A172 (cell line): ENCODE measurements around the gene ATP8A2. TPM values are rescaled to one million over a fixed set of nuclear protein-coding genes. Genes with fewer than 3 reads are reported as not detected.

ENCODE experiments used
- DNase-seq: peaks from one replicate; pipeline ENCODE4 v3.0.0-alpha.2; 2015; ENCODE audit warnings: low spot score
- total RNA-seq: library from RNA; depleted of rRNA; stranded (reverse); fragments of >200 nt; shearing (Covaris generic); gene quantifications from 2 replicates; pipeline ENCODE4 v1.2.3, GENCODE V29; 2014

ATP8A2 gene
- total RNA-seq, 1 experiment from 2014 or later: 1.1 TPM

DNA sequence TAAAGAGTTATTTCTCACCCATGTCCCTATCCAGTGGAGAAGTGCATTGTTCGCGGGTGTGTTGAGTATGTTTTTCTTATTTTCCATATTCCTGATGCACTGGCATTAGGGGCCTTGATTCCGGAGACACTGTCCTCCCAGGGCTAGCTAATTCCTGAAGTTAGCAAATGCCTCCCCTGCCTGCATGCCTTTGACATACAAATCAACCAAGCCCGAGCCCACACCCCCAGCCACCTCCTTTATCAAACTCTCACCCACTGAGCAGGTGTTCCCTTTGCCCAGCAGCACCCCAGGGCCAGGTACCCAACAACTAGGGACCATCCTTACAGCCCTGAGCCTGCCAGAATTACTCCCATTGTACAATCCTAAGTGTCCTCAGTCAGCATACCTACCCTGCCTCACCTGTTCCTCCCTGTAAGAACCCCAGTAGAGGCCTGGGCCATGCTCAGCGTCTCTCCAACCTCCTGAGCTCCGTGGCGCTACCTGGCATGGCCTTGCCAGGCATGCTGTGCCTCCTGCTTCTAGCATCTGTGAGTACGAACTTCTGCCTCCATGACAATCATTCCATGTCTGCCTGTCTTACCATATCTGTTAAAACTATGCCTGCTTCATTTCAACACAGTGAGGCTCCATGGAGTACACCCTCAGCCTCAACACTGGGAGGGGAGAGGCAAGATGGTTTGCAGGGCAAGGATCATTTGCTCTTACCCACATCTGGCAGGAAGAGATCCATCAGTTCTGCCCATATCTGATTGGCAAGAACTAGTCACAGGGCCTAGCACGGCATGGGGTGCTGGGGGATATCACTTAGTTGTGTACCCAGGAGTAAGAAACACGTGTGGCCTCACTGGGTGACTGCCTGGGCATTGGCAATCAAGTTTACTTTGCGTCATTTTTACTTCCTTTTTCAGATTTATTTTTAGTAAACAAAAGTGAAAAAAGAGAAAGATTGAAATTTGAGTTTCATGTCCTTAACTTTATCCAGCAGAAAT lies 476.2 kb downstream of the ATP8A2 start:
- DNase-seq: no peak

DNA sequence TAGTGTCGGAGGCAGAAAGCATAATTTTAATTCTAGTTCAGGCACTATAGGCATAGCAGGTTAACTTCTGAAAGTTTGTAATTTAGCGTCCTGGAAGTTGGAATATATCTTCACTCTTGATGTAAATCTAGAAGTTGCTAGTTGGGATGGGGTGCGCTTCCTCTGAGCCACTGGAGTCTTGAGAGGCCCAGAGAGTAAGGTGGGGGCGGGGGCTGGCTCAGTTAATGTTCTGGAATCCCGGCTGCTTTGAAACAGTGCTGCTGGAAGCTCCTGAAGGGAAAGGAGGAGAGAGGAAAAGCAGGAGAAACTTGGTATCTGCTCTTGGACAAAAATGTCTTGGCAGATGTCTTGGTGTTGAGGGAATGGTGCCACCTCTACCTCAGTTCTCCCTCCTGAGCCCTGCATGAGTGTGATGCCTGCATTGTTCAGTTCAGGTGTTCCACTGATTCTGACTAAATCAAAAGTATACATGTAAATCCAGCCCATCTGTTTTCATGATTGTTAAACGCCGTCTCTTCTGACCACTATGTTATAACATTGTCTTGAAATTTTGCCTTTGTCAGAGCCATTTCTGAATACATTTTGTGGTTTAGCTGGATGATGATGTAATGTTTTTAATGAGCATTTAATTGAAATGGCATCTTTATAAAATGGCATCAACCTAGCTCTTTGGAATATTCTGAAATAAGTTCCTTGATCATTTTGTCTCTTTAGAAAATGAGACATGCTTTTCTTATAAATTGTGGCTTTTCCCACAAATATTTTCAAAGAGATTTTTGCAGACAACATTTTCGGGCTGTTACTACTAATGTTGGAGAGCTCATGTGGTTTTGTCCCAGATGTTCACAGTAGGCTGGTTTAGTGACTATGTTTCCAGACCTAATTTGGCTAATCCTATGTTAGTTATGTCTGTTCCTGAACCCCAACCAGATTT lies 477.3 kb downstream of the ATP8A2 start:
- DNase-seq: no peak

DNA sequence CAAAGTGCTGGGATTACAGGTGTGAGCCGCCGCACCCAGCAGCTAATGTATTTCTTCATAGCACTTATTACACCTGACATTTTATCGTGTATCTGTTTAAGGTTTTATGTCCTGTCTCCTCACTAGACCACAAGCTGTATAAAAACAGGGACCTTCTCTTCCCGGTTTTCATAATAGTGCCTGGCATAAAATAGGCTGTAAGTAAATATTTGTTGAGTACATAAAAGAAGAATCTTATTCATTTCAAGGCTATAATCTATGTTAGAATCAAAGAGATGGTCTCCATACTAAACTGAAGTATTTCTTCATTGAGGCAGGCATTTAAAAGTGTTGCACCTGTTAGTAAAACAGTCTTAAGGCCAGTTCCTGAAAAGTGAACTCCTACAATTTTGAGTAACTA lies 486.1 kb downstream of the ATP8A2 start:
- DNase-seq: no peak

DNA sequence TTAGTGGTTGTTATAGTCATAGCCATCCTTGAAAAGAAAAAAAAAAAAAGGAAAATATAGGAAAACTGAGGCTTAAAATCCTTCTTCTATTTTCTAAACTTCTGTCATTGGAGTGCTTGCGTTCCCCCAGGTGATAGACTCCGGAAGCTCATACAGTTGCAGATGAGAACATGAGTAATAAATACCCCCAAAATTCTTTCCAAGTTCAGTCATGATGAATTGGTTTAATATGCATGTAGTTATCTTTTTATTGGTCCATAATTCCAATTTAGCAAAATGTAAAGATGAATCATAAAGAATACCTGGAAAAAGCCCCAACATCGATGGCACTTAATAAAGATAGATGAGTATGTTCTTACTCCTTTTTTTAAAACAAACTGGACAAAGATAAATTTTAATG lies 487.8 kb downstream of the ATP8A2 start:
- no peak for DNase-seq

DNA sequence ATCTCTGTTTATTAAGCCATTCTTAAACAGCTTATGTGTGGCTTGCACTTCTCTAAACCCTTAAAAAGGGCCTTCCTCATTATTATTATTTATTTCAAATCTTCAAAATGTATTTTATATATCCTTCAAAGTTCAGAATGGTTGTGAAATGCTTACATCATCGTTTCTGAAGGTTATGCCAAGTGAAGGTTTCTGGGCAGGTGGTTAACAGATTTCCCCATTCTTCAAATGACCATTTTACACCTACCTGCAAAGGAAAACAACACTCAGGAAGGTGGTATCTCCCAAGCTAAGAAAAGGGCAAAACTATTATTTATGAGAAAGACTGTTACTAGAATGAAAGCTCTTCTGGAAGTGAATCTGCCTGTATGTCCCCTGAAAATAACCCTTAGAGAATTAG lies 488.5 kb downstream of the ATP8A2 start:
- no peak for DNase-seq

DNA sequence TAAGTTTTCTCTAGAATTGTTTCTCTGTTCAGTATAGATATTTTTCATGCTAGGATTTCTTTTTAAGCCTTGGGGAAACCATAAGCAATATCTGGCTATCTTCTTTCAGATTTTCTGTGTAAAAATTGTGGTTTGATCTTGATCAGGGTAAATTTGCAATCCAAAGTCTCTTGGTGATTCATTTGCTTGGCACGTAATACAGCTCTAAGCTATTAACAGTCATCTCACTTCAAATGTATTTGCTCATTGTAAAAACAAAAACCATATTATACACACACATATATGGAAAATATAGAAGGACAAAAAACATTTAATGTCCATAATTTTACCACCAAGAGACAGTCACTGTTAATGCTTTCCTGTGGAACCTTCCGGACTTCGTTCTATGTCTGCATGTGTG lies 489.1 kb downstream of the ATP8A2 start:
- peak; percentile 55 for DNase-seq

DNA sequence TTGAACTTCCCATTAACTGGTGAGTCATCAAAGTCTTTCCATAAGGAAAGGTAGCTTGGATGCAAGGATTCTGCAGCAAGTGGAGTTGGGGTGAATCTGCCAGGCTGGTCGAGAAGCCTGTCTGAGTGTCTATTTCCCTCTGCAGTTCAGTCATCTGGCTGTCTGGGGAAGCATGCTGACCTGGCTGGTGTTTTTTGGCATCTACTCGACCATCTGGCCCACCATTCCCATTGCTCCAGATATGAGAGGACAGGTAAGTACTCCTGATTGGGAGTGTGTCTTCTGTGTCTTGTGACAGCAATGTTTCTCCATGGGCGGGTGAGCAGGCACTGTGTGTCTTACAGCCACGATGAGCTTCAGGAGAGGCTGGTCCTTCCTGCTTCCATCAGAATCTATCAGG lies 490.4 kb downstream of the ATP8A2 start:
- DNase-seq: no peak

DNA sequence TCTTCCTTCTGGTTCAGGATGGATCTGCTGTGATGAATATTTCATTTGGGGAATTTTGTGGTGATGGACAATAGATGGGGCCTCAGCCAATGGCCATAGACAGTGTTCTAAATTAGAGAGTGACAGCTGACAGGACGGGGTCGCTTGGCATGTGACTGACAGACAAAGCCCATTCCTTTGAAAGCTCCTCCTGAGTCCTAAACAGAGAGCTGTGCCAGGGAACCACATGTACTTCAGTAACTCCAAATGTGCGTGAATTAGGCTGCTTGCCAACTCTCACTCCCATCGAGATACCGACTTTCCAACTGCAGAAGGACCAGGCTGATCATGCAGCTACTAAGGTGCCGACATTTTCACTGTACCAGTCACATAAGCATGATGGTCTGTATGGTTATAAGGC lies 492.3 kb downstream of the ATP8A2 start:
- DNase-seq: no peak

DNA sequence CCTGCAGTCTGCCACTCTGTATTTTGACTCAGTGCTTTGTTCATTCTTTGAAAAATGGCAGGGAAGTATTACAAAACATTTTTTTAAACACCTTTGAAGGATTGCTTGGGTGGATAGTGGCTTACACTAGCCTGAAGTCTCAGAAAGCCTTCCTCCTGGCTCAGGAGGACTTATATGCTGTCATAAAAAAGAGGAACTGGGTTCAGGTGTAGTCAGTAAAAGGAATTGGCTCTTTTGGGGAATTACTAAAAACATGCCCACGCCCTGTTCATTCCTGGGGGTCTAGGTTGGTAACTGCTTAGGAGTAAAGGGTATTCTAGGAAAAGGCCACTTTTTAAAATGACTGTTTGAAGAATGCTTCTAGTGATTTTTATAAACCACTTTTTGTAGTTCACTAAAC lies 493.2 kb downstream of the ATP8A2 start:
- DNase-seq: no peak

DNA sequence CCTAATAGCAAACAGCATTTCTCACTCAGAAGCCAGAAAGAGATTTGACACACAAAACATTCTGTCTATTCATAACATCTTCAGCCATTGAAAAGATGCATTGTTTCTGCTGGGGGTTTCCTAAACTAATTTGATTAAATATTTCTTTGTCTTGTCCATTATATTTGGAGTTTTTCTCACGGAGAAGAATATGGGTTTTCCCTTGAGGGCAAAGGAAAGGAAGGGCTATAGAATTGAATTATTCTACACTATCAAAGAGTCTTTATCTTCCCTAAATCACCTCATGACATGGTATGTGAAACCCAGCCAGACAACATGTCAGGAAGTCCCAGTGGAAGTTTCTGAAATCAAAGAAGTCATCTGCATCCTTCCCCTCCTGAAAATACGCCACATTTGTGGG lies 493.6 kb downstream of the ATP8A2 start:
- DNase-seq: no peak

DNA sequence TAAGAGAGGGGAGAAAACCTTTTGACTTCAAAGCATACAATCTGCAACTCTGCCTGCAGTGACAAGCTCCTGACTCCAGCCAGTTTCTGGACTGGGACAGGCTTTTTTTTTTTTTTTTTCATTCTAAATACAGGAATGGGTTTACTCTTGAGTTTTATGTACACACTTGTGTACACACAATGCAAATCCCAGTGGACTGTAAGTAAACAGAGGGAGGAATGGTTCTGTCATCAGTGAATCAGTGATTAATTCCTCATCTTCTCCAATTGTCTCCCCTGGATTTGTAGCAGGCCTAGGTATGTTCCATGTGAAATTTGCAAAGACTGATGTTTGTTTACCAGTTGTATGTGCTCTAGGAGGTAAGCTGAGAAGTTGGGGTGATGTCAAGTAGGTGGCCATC lies 495.3 kb downstream of the ATP8A2 start:
- no peak for DNase-seq

DNA sequence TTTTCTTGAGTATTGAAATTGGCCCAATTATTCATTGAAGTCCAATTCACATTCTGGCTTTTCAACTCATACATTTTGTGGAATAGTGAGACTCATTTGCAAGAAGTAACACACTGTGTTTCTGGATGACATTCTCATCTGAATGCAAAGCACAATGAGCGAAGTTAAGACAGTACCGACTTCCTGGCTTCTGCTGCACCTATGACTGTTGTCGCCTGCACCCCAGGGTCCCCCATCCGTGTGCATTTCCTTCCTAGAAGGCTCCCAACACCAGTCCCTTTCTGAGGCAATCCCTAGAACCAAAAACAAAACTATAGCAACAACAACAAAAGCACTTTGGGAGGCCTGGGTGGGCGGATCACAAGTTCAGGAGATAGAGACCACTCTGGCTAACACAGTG lies 496.7 kb downstream of the ATP8A2 start:
- no peak for DNase-seq

DNA sequence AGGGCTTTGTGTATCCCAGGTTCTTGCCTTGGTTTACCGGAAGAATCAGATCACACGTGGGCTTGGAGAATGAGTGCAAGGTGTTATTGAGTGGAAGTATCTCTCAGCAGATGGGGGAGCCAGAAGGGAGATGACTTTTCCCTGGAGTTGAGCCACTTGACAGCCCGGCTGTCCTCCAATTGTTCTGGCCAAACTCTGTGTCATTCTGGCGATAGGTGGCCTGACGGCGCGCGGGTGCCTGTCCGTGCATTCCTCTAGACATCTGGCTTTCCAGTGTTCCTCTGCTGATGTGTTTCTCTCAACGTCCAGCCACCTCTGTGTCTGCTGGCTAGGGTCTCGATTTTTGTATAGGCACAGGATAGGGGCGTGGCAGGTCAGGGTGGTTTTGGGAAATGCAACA lies 498.2 kb downstream of the ATP8A2 start:
- no peak for DNase-seq

DNA sequence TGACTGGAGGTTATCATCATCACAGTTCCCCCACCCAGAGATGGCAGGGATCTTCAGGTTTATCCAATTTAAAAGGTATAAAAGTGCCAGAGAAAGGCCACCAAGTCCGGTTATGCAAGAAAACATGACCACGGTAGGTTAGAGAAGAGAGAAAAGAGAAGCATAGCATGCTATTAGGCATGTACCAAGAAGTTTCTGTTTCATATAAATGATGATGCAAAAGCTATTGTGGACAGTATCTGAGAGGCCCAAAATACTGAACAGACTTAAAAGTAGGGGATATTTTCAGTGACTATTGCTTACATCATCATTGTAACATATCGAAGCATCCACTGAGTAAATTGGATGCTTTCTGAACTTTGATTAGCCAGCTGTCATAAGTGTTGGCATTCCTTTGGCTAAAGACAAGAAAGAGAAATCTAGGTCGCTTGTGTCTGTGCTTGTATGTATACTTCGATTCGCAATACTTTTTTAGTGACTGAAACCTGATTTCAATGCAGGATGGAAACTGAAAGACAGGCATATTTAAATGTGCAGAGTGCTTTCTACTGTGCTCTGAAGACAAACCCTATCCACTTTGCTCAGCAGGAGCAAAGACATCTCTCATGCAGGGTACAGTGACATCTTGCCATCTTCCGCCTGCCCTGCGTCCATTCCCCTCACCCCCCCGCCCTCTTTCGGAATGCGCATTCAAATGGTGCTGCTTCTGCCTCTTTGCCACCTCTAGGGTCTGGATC lies 499.8 kb downstream of the ATP8A2 start:
- no peak for DNase-seq

DNA sequence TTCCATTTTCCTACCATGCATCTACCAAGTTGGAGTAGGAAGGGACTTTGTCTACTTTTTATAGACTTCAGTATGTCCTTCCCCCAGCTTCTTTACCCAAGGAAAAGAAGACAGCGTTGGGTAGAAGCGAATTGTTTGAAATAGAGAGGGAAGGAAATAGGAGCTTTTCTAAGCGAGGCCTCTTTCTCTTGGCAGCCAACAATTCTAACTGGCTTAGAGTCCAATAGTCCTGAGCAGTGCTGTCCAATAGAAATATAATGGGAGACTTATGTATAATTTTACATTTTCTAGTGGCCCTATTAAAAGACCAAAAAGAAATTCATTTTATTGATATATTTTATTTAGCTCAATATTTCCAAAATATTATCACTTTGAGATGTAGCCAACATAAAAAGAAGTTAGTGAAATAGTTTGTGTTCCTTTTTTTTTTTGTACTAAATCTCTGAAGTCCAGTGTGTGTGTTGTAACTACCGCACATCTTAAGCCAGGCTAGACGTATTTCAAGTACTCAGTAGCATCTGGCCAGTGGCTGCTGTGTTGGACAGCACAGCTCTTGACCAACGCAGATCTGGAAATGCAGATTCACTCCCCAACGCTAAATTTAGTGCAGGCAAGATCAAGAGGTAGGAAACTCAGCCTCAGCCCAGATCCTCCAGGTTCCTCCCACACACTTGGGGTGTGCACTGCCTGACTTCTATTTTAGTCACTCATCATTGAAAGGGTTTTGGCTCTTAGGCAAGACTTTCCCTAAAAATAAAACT lies 500.9 kb downstream of the ATP8A2 start:
- DNase-seq: no peak

DNA sequence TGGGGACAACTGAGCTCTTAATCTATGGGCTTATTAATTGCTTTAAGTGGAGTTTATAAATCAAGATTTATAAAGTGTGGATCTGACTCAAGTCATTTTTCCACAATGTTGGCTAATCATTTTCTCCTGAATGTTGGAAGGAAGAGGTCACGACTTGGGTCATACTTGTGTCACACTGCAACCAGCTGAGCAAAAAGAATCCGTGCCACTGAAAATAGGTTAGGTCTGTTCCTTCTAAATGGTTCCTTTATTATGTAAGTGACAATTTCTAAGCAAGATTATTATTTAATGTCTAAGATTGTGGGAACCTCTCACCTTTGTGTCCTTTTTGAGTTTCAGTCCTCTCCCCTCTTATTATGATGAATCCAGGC lies 501.5 kb downstream of the ATP8A2 start:
- no peak for DNase-seq

DNA sequence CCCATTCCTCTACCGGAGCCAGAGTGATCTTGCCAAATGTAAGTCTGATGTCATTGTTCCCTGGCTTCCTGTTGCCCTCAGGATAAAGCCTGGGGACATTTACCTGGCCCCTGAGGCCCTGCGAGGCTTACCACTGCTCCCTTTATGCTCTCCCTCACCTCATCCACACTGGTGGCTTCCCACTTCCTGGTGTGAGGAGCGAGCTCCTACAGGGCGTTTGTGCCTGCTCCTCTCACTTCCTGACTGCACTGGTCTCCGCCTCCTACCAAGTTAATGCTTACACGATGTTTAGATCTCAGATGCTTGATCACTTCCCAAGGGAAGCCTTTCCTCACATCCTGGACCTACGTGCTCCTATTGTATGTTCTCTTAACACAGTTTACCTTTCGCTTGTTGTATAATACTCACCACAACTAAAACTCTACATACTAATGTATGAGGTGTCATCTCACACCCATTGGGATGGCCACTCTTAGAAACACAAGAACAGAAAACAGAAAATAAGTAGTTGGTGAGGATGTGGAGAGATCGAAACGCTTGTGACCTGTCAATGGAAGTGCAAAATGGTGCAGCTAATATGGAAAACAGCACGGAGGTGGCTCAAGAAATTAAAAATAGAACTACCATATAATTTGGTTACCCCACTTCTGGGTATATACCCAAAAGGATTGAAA lies 502.4 kb downstream of the ATP8A2 start:
- no peak for DNase-seq

DNA sequence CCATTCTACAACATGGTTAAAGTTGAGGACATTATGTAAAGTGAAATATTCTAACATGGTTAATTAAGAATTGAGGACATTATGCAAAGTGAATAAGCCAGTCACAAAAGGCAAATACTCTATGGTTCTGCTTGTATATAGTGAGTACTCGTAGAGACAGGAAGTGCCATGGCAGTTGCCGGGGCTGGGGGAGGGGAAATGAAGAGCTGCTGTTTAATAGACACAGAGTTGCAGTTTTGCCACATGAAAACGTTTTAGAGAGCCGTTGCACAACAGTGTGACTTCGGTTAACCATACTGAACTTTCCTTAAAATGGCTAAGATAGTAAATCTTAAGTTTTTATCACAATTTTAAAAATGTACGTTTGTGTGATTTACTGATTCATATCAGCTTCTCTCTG lies 503.1 kb downstream of the ATP8A2 start:
- DNase-seq: no peak

DNA sequence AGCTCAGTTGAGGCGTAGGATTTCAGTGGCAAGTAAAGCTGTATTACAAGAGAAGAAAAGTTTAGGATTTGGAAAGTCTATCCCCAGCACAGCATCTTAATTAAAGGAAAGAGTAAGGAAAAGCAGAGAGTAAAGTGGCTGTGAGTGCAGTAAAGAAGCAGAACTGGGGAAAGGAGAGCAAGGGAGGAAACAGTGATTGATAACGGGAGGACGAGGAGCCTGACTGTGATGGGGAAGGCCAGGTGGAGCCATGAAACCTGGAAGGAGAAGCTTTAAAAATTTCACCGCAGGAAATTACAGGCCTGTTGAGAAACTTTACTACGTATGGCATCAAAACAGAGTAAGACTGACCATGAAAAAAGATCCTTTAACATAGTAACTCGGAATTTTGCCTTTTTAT lies 504.5 kb downstream of the ATP8A2 start:
- no peak for DNase-seq

DNA sequence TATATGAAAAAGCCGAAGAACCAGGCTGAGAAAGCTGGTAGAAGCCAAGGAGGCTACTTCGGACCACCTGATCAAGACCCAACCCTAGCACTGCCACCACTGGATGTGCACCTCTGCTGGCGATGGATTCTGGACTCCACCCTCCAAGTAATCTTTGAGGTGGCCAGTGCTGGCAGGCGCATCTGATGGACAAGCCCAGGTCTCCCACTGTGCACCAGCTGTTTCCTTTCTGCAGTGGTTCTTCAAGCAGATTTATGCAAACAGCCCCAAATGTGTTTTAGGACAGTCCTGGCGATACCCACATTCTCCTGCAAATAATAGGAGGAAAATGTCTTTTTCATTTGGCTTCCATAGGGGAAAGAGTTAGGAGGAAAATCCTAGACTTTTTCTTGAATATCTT lies 507.7 kb downstream of the ATP8A2 start:
- no peak for DNase-seq
